Tibial artery (tissue), 4 donors: ENCODE data around the gene UNC79.
A peak's percentile ranks its signal among the peaks of the same experiment; 100 is the strongest.

Experiments
- DNase-seq, 2 donors: peaks; one replicate each; pipeline ENCODE4 v3.0.0-alpha.2; 2019
- H3K27ac ChIP-seq, 2 donors: fragments of 200-600 bp; sonication (generic) in 1 of 2; 1 replicate in 1 of 2; 2 replicates in 1 of 2; pipeline ENCODE4 v1.5.1; 2018 to 2019; ENCODE audit warnings: mild to moderate bottlenecking in 1 of 2
- H3K27me3 ChIP-seq, 2 donors: fragments of 200-600 bp; sonication (generic) in 1 of 2; one replicate each; pipeline versions ENCODE4 v1.5.1 to v1.6.0; 2016 to 2019
- H3K36me3 ChIP-seq, 3 donors: fragments of 200-600 bp; sonication (generic) in 2 of 3; one replicate each; pipeline ENCODE4 v1.5.1; 2016 to 2019; ENCODE audit warnings: mild to moderate bottlenecking in 2 of 3
- H3K4me1 ChIP-seq, 4 donors: fragments of 200-600 bp; sonication (generic) in 2 of 4; 1 replicate in 3 of 4; 2 replicates in 1 of 4; pipeline ENCODE4 v1.5.1; 2016 to 2019
- H3K4me3 ChIP-seq, 2 donors: fragments of 200-600 bp; sonication (generic) in 1 of 2; 1 replicate in 1 of 2; 2 replicates in 1 of 2; pipeline ENCODE4 v1.5.1; 2018 to 2019; ENCODE audit warnings: mild to moderate bottlenecking in 2 of 2
- H3K9me3 ChIP-seq, 3 donors: fragments of 200-600 bp; sonication (generic) in 1 of 3; one replicate each; pipeline ENCODE4 v1.5.1; 2016 to 2019
- intact Hi-C: fragments of 100-400 bp; cut with DNase I; formaldehyde crosslinking; loops from one replicate; pipeline ENCODE4 v1.15.0; 2023; ENCODE audit warnings: low total_unique reads
- TF ChIP-seq, protein P1 (sequence below), 2 experiments: fragments of 200-600 bp in 1 of 2; fragments of 450-650 bp in 1 of 2; IDR thresholded peaks; one replicate each; pipeline ENCODE4 v1.5.1; 2017 to 2019; ENCODE audit warnings: antibody characterized with exemption in 2 of 2, mild to moderate bottlenecking in 1 of 2, moderate library complexity in 1 of 2

Gene UNC79

DNA sequence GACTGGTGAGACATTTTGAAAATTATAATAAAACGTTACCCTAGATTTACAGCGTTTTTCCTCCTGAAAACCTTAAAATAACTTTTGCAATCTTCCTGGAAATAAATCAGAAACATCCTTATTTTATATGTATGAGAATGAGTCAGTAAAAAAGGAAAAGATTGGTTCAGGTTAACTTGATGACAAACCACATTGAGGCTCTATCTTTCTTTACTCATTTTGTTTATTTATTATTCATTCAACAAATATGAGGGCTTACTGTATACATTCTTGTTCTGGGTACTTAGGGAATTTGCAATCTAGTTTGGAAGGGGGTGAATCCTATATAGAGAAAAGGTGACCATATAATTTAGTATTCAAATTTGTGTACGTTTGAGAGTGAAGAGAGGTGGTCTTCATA, 156.6 kb downstream of the UNC79 start:
- Histone ChIP-seq H3K4me3 (no peak overlapping the region), H3K36me3 (no peaks in the 10 kb centered on the region)
- intact Hi-C loops, result no loop called here

DNA sequence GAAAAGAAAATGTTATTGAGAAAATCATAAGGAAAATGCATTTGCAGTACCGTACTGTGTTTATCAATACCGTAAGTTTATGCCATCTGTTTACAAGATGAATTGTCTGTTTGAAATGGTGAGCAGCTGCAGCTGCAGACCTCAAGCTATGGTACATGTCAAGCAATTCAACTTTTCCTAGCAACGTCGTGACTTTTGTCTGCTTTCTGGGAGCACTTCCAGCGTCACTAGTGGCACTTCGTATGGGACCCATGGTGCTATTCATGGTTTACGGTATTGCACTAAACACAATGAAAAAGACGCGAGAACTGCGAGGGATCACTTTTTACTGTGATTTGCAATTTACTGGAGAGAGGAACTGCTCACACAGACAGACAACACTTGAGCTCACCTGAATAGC, 160.8 kb downstream of the UNC79 start:
- Histone ChIP-seq H3K36me3 (no peaks in the 10 kb centered on the region), H3K4me3 (no peak overlapping the region), H3K4me1 (no peaks in the 10 kb centered on the region), H3K9me3 (no peaks in the 10 kb centered on the region), H3K27me3 (no peaks in the 10 kb centered on the region), H3K27ac (no peak overlapping the region)
- TF ChIP-seq, protein P1, sequence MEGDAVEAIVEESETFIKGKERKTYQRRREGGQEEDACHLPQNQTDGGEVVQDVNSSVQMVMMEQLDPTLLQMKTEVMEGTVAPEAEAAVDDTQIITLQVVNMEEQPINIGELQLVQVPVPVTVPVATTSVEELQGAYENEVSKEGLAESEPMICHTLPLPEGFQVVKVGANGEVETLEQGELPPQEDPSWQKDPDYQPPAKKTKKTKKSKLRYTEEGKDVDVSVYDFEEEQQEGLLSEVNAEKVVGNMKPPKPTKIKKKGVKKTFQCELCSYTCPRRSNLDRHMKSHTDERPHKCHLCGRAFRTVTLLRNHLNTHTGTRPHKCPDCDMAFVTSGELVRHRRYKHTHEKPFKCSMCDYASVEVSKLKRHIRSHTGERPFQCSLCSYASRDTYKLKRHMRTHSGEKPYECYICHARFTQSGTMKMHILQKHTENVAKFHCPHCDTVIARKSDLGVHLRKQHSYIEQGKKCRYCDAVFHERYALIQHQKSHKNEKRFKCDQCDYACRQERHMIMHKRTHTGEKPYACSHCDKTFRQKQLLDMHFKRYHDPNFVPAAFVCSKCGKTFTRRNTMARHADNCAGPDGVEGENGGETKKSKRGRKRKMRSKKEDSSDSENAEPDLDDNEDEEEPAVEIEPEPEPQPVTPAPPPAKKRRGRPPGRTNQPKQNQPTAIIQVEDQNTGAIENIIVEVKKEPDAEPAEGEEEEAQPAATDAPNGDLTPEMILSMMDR (IDR thresholded peaks at IDR 0.05), result no peak
- intact Hi-C loops, result no loop called here
- no peak for DNase-seq

More for the DNA sequence above, 156.6 kb downstream of the UNC79 start:
- Histone ChIP-seq H3K9me3 (no peaks in the 10 kb centered on the region), H3K4me1 (no peaks in the 10 kb centered on the region), H3K27ac (no peak overlapping the region), H3K27me3 (no peaks in the 10 kb centered on the region)
- TF ChIP-seq, protein P1 (IDR thresholded peaks at IDR 0.05), result no peak
- DNase-seq, result no peak

DNA sequence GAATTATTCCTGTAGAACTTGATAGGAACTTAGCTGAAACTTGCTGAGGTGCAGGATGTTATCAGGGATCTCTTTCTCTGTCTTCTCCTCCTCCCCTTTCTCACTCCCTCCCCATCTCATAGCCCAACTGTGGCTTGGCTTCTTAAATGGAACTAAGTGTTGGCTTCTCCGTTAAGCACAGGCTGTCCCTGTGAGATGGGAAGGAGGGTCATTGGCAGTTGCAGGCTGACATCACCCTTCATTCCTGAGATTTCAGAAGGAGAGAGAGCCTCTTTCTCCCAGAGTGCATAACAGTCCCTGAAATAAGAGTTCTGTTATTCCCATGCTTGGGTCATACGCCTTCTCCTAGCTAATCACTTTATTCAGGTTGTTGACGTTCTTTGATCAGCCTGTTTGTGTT, 162.0 kb downstream of the UNC79 start:
- H3K4me3 ChIP-seq, result no peak overlapping the region
- DNase-seq, result no peak
- H3K9me3 ChIP-seq, result no peaks in the 10 kb centered on the region
- intact Hi-C loops, result no loop called here
- H3K36me3 ChIP-seq, result no peaks in the 10 kb centered on the region
- H3K4me1 ChIP-seq, result no peaks in the 10 kb centered on the region
- no peaks in the 10 kb centered on the region for H3K27me3 ChIP-seq
- no peak overlapping the region for H3K27ac ChIP-seq
- TF ChIP-seq, protein P1 (IDR thresholded peaks at IDR 0.05), result no peak

DNA sequence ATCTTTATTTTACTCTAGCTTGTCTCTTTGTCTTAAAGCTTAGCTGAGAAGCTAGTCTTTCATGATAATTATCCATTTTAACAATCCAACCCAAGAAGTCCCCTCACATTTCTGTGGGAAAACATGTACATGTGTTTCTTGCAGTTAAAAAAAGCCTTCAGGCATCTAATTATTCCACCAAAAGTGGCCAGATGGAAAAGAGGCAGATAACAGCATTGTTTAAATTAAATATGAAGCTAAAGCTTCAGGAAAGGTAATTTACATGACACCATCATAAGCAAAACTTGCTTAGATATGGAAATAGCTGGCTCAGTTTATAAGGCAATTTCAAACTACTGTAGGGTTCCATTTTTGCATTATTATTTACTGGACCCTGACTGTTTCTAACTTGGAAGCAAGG, 175.4 kb downstream of the UNC79 start:
- Histone ChIP-seq H3K9me3 (peaks cover 0 to 6% (median 0%) of the 10 kb centered on the region in 3 donors), H3K27ac (no peak overlapping the region), H3K4me1 (no peaks in the 10 kb centered on the region), H3K27me3 (no peaks in the 10 kb centered on the region), H3K36me3 (no peaks in the 10 kb centered on the region), H3K4me3 (no peak overlapping the region)
- intact Hi-C loops, result no loop called here
- DNase-seq, result no peak
- TF ChIP-seq, protein P1 (IDR thresholded peaks at IDR 0.05), result no peak

DNA sequence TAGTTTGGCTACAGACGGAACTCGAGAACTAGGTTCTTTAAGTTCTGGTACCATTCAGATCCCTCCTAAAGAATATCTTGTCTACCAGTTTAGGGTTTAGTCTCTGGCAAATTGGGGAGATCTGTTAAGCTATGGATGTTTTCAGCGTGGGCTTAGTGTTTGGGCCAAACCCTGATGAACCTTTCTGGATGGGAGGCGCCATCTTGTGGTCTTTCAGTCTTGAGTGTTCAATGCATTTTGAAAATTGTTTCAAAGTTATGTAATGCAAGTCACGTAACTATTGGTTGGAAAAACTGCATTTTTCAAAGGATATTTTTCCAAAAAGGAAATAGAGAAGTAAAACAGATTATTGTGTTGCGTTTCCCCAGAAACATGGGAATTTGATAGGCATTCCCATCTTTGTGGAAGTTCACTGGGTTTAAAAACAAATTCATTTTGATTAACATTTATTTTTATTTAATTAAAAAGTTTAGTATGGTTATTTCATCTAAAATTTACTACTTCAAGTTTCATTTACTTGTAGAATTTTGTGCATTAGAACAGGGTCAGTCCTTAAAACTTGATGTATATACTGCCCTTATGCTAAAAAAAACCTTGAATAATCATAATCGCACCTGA, 188.5 kb downstream of the UNC79 start:
- Histone ChIP-seq H3K27ac (no peak overlapping the region), H3K36me3 (no peaks in the 10 kb centered on the region), H3K4me3 (no peak overlapping the region), H3K27me3 (no peaks in the 10 kb centered on the region), H3K4me1 (no peaks in the 10 kb centered on the region), H3K9me3 (no peaks in the 10 kb centered on the region)
- TF ChIP-seq, protein P1 (IDR thresholded peaks at IDR 0.05), result peak in 1 of 2 experiments; percentile 28
- intact Hi-C loops, result no loop called here
- no peak for DNase-seq

DNA sequence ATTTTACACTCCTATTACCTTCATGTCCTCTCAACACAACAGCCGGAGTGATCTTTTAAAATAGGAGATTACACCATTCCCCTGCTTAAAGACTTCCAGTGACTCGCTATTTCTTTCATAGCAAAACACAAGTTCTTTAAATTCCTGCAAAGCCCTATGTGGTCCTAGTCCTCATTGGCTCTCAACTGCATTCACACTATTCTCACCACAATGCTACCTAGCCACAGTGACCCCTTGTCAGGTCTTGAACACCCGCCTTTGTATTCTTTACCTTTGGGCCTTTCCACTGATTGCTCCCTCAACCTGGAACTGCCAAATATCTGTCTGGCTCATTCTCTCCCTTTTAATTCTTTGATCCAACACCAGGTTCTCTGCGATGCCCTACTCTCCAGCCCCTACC, 197.3 kb downstream of the UNC79 start:
- intact Hi-C loops, result no loop called here
- Histone ChIP-seq H3K36me3 (no peaks in the 10 kb centered on the region), H3K27me3 (no peaks in the 10 kb centered on the region), H3K27ac (no peak overlapping the region), H3K9me3 (no peaks in the 10 kb centered on the region), H3K4me1 (no peaks in the 10 kb centered on the region), H3K4me3 (no peak overlapping the region)
- TF ChIP-seq, protein P1 (IDR thresholded peaks at IDR 0.05), result no peak
- no peak for DNase-seq
